Measurements from ENCODE around the gene PCNX3. TPM values are rescaled to one million over a fixed set of nuclear protein-coding genes. Genes with fewer than 3 reads are reported as not detected.

The PCNX3 gene
- total and polyA plus RNA-seq, 2 of the 13 experiments (the other 11 are each of a cell fraction or from before 2014, with no cell fraction given), result 16.2 to 23.0 TPM

- Histone ChIP-seq H2AFZ (ENCODE audit: low read length) (no peak overlapping the region), H3K4me1 (ENCODE audit: insufficient read depth, low read length) (peaks cover 28% of the 10 kb centered on the region), H3K4me2 (ENCODE audit: low read depth, low read length) (no peak overlapping the region), H3K9me3 (ENCODE audit: low read length) (no peaks in the 10 kb centered on the region), H3K27ac (ENCODE audit: extremely low read length, insufficient read depth, low read length) (no peak overlapping the region), H3K79me2 (ENCODE audit: insufficient read depth, low read length) (no peaks in the 10 kb centered on the region), H3K4me3 (replicated peaks in 1 of 3; ENCODE audit: insufficient read depth in 1 of 3, low read depth in 2 of 3, low read length in 3 of 3) (no peak overlapping the region), H3K9ac (ENCODE audit: insufficient read depth, low read depth, low read length) (no peak overlapping the region), H3K36me3 (replicated peaks in 1 of 2; ENCODE audit: control insufficient read depth in 1 of 2, insufficient read depth in 2 of 2, low read length in 2 of 2) (peaks cover 40 to 56% of the 10 kb centered on the region in 2 experiments; a peak in 4 of 5 replicates), H3K27me3 (ENCODE audit: control insufficient read depth in 1 of 2, insufficient read depth in 2 of 2, low read length in 2 of 2) (no peaks in the 10 kb centered on the region), H4K20me1 (ENCODE audit: insufficient read depth, low read length) (no peaks in the 10 kb centered on the region)
- in situ Hi-C loops (cut with HindIII; ENCODE audit: extremely low pct_ligation_motif_present, low pct_unique_long_range_greater_than_20kb), result no loop called here
- no peak for ATAC-seq
- ChIA-PET CTCF (ENCODE audit: low intra/inter-chr PET ratio, low total read pairs) (no interaction called here), POLR2A (interaction anchor here (1.0 kb wide), 1 partner anchor 14 kb away, joined by 3 read pairs; no protein-coding TSS in a partner anchor)
- 97% methylated on average over 7 of the region's 14 CpGs for WGBS (ENCODE audit: low lambda C conversion rate)
- intact Hi-C loops (cut with micrococcal nuclease; ENCODE audit: unreplicated experiment), result no loop called here
- no peak for FAIRE-seq
- DNase-seq (ENCODE audit: low spot score), result no peak
- BruUV-seq (replicated peaks), result no TSS peak
- TF ChIP-seq ZSCAN29 (CRISPR knock-in tag; conservative IDR thresholded peaks at IDR 0.05) (no peak), POLR2AphosphoS5 (IDR thresholded peaks at IDR 0.05; ENCODE audit: low read depth, low read length) (no peak), ZNF569 (CRISPR knock-in tag; IDR thresholded peaks at IDR 0.05; ENCODE audit: borderline replicate concordance) (no peak), SRSF1 (optimal IDR thresholded peaks at IDR 0.05; ENCODE audit: low read depth, low read length) (no peak), ZNF275 (CRISPR knock-in tag; IDR thresholded peaks at IDR 0.05; ENCODE audit: borderline replicate concordance) (no peak), SOX13 (IDR thresholded peaks at IDR 0.05) (no peak), SOX13 (CRISPR knock-in tag; conservative IDR thresholded peaks at IDR 0.05 in 1 of 2, IDR thresholded peaks at IDR 0.05 in 1 of 2) (no peak), PATZ1 (CRISPR knock-in tag; IDR thresholded peaks at IDR 0.05) (no peak), ZNF782 (CRISPR knock-in tag; IDR thresholded peaks at IDR 0.05; ENCODE audit: borderline replicate concordance) (no peak), MYC (CRISPR knock-in tag; IDR thresholded peaks at IDR 0.05; ENCODE audit: borderline replicate concordance) (no peak), POLR2G (IDR thresholded peaks at IDR 0.05; ENCODE audit: low read depth, low read length) (no peak), AKNA (CRISPR knock-in tag; IDR thresholded peaks at IDR 0.05; ENCODE audit: borderline replicate concordance) (no peak)
Measured at GRCh38 chr11:65634109-65634436, 18.5 kb downstream of the PCNX3 start.
